Globus pallidus (tissue), 1 donor: ENCODE results near the gene DMWD.

ENCODE experiments used
- DNase-seq: peaks from one replicate; pipeline ENCODE4 v3.0.0-alpha.2; 2015; ENCODE audit warnings: low spot score

The DMWD gene

GRCh38 chr19:45770192-45771101, 22.2 kb downstream of the DMWD start:
- peak; percentile 93 for DNase-seq

GRCh38 chr19:45769821-45770191, 22.8 kb downstream of the DMWD start:
- DNase-seq = peak; percentile 74

- peak; percentile 95 for DNase-seq
These were observed 23.5 kb downstream of the DMWD start, which contains the start of gene SIX5 for GRCh38 chr19:45768984-45769782. Gene SIX5, minus strand, starts transcription at chr19:45769252. Its CDS starts 408 bp downstream, at chr19:45768844.

GRCh38 chr19:45768655-45768983, 24.0 kb downstream of the DMWD start:
- DNase-seq = no peak

- DNase-seq = no peak
These were observed 24.6 kb downstream of the DMWD start for GRCh38 chr19:45767881-45768654.

GRCh38 chr19:45767410-45767880, 25.2 kb downstream of the DMWD start:
- no peak for DNase-seq

DNA sequence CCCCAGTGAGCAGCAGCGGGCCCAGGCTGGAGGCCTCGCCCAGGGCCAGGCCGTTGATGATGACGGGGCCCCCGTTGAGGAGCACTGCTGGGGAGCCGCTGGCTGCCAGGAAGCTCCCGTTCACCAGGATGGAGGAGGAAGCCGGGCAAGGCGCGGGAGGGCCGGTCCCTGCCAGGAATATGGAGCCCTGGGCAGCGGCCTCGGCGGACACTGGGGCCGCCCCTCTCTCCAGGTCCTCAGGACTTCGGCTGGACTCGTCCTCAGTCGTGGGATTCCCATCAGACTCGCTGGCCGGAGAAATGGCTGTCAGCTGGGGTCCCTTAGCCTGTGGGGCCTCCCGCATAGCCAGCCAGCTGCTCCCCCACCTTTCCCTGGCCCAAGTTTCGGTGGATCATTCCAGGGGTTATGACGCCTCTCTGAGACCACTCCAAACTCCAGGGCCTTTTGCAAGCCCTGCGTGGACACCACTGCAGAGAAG, 25.7 kb downstream of the DMWD start:
- DNase-seq = no peak

- no peak for DNase-seq
These were observed 26.3 kb downstream of the DMWD start for GRCh38 chr19:45766296-45766868.

GRCh38 chr19:45765702-45766295, 26.8 kb downstream of the DMWD start:
- DNase-seq = no peak

DNA sequence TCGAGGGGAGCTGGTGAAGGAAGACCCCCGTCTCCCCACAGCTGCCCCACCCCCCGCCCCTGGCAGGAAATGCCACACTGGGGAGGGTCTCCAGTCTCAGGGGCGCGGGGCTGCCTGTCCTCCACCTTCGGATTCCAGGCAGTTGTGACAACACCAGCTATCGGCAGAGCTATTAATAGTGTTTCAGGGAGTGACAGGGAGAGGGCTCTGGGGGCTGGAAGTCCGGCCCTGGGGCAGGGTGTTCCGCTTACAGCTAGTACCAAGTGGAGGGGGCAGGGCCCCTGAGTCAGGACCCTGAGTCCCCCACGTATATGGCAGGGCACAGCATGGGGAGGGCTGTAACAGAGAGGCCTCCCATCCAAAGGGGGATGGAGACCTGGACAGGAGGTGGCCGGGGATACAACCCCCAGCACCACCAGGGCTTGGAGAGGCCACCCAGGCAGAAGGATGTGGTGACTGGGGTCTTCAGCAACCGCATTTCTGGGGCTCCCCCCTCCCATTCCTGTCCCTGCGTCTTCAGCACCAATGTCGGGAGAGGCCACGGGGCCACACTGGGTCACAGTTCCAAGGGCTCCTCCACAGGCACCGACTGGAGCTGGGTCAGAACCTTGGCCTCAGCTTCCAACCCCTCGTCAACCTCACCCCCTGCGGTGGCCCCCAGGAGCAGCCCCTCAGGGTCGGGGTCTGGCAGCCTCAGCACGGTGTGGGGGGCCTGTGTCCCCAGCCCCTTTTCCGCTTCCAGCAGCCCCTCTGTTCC, 27.5 kb downstream of the DMWD start:
- no peak for DNase-seq

- no peak for DNase-seq
These were observed 28.2 kb downstream of the DMWD start for GRCh38 chr19:45764475-45764874.

DNA sequence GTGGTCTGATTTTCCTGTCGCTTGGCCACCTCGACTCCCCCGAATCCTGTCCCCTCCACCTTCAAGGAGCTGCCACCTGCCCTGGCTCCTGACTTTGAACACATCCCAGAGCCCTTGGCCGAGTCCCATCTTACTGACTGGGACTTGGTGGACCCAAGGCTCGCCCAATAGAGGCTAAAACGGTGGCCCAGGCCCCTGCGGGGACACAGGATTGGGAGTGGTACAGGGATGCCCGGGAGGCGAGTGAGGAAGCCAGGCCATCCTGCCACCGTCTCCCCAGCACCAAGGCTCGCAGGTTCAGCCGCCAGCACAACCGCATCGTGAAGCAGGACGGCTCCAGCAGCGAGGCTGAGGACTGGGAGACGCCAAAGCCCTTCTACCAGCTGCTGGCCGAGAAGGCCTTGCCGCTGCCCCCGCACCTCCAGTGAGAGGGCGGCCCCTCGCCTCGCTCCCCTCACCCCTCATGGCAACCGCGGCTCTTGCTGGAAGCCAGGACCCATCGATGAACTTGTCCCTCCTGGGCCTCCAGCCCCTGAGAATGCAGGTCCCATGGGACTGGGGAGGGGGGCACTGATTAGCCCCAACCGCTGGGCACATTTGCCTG, 28.9 kb downstream of the DMWD start:
- DNase-seq = no peak

DNA sequence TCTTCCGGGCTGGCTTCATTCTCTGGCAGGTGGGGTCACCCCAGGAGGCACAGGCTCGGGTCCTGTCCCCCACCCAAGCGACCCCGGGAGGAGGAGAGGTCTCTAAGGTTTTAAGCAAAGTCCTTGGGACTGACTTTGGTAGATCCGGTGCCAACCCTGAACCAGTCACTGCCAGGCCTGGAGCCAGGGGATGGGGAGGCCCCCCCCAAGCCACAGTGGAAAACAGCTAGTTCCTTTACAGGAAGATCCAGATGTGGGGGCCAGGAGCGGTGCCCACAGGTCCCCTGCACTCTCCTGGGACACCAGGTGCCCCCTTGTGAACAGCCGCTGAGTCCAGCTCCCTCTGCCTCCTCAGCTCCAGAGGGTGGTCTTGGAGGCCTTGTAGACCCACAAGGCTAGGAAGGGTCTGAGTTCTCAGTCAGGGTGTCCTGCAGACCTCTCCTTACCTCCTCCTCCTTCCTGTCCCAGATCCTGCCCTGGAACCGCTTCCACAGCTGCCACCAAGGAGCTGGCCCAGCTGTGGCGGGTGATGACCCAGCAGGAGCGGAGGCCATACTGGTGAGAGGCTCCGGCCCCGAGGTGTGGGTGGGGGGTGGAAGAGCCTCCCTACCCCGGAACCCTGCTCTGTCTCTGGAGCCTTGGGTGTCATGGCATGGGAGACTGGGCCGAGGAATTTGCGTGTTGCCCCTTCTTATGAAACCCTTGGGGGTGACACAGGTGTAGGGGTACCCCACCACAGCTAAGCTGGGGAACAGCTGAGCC, 29.6 kb downstream of the DMWD start:
- DNase-seq = no peak

- no peak for DNase-seq
These were observed 30.9 kb downstream of the DMWD start for GRCh38 chr19:45761714-45762113.

GRCh38 chr19:45758921-45759320, 33.7 kb downstream of the DMWD start:
- DNase-seq = no peak

DNA sequence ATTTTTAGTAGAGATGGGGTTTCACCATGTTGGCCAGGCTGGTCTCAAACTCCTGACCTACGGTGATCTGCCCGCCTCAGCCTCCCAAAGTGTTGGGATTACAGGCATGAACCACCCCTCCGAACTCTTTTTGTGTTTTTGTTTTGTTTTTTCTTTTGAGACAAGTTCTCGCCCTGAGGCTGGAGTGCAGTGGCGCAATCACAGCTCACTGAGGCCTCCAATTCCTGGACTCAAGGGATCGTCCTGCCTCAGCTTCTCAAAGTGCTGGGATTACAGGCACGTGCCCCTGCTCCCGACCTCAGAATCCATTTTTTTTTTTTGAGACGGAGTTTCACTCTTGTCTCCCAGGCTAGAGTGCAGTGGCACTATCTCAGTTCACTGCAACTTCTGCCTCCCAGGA, 35.0 kb downstream of the DMWD start:
- no peak for DNase-seq

DNA sequence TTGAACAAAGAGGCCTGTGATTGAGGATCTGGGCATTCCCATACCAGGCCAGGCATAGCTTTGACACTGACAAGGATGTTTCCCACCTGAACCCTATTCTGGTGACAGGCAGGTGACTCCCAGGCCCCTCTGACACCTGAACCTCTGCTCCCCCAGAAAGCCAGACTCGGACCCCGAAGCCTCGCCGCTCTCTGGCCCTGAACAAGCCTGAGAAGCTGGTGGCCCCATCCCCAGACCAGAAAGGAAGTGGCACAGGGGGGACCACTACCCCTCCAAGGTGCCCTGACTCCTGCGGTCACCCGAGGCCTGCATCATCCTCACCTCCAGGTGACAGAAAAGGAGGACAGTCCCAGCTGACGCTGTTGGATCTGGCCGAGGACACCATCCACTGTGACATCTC, 38.3 kb downstream of the DMWD start:
- DNase-seq = no peak

- DNase-seq = no peak
These were observed 39.1 kb downstream of the DMWD start for GRCh38 chr19:45753548-45753947.

- DNase-seq = no peak
These were observed 40.0 kb downstream of the DMWD start for GRCh38 chr19:45752639-45753038.
